NCI-H128 (cell line): Measurements from ENCODE around the gene TBL1X.
"Not testable (repeated sequence)": the region's sequence is repeated elsewhere in the genome, so short reads cannot be mapped to it uniquely, and the experiment has no call there.

Source experiments
- DNase-seq: peaks from one replicate; lab custom pipeline; 2025; ENCODE audit not compliant: unreplicated experiment; lab: John Stamatoyannopoulos, UW

TBL1X gene

GRCh38 chrX:9464435-9465371, at the start of gene TBL1X:
Gene TBL1X, plus strand, starts transcription at chrX:9465058. Its CDS starts 188,529 bp downstream, at chrX:9653587.
- DNase-seq = no peak

GRCh38 chrX:9416562-9417348, 48.1 kb upstream of the TBL1X start:
- no peak for DNase-seq

GRCh38 chrX:9418262-9418661, 46.6 kb upstream of the TBL1X start:
- no peak for DNase-seq

- DNase-seq = no peak
Measured at GRCh38 chrX:9420275-9421265, 44.3 kb upstream of the TBL1X start.

GRCh38 chrX:9429767-9430166, 35.1 kb upstream of the TBL1X start:
- DNase-seq = no peak

GRCh38 chrX:9430346-9430921, 34.4 kb upstream of the TBL1X start:
- DNase-seq = no peak

GRCh38 chrX:9431281-9431680, 33.6 kb upstream of the TBL1X start:
- no peak for DNase-seq

GRCh38 chrX:9433596-9433995, 31.3 kb upstream of the TBL1X start:
- DNase-seq = no peak

- DNase-seq = no peak
Measured at GRCh38 chrX:9434051-9434550, 30.8 kb upstream of the TBL1X start.

- not testable (repeated sequence) for DNase-seq
Measured at GRCh38 chrX:9435086-9435485, 29.8 kb upstream of the TBL1X start.

GRCh38 chrX:9436812-9437211, 28.0 kb upstream of the TBL1X start:
- no peak for DNase-seq

- no peak for DNase-seq
Measured at GRCh38 chrX:9438933-9439494, 25.8 kb upstream of the TBL1X start.

- no peak for DNase-seq
Measured at GRCh38 chrX:9440116-9440844, 24.6 kb upstream of the TBL1X start.

GRCh38 chrX:9442056-9442455, 22.8 kb upstream of the TBL1X start:
- DNase-seq = no peak

GRCh38 chrX:9443327-9443726, 21.5 kb upstream of the TBL1X start:
- DNase-seq = no peak

- DNase-seq = no peak
Measured at GRCh38 chrX:9447906-9448305, 17.0 kb upstream of the TBL1X start.

- DNase-seq = no peak
Measured at GRCh38 chrX:9456250-9457074, 8.4 kb upstream of the TBL1X start.

- not testable (repeated sequence) for DNase-seq
Measured at GRCh38 chrX:9458034-9458433, 6.8 kb upstream of the TBL1X start.
